Measurements from ENCODE around the gene ATAT1. TPM values are rescaled to one million over a fixed set of nuclear protein-coding genes. Genes with fewer than 3 reads are reported as not detected.
A peak's percentile ranks its signal among the peaks of the same experiment; 100 is the strongest.

Gene ATAT1
- total and polyA plus RNA-seq, 10 of the 15 experiments (the other 5 are each of a cell fraction or from before 2014, with no cell fraction given), result 1.1 to 14.2 (median 6.9) TPM

DNA sequence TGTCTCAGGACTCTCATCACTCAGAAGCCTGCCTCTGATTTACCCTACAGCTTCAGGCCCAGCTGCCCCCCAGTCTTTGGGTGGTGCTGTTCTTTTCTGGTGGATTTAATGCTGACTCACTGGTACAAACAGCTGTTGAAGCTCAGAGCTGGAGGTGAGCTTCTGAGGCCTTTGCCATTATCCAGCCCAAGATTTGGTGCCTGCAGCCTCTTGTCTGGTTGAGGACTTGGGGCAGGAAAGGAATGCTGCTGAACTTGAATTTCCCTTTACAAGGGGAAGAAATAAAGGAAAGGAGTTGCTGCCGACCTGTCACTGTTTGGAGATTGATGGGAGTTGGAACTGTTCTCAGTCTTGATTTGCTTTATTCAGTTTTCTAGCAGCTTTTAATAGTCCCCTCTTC is 35.7 kb upstream of the ATAT1 start (continued):
- TF ChIP-seq, protein P1, sequence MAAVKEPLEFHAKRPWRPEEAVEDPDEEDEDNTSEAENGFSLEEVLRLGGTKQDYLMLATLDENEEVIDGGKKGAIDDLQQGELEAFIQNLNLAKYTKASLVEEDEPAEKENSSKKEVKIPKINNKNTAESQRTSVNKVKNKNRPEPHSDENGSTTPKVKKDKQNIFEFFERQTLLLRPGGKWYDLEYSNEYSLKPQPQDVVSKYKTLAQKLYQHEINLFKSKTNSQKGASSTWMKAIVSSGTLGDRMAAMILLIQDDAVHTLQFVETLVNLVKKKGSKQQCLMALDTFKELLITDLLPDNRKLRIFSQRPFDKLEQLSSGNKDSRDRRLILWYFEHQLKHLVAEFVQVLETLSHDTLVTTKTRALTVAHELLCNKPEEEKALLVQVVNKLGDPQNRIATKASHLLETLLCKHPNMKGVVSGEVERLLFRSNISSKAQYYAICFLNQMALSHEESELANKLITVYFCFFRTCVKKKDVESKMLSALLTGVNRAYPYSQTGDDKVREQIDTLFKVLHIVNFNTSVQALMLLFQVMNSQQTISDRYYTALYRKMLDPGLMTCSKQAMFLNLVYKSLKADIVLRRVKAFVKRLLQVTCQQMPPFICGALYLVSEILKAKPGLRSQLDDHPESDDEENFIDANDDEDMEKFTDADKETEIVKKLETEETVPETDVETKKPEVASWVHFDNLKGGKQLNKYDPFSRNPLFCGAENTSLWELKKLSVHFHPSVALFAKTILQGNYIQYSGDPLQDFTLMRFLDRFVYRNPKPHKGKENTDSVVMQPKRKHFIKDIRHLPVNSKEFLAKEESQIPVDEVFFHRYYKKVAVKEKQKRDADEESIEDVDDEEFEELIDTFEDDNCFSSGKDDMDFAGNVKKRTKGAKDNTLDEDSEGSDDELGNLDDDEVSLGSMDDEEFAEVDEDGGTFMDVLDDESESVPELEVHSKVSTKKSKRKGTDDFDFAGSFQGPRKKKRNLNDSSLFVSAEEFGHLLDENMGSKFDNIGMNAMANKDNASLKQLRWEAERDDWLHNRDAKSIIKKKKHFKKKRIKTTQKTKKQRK (IDR thresholded peaks at IDR 0.05; ENCODE audit: low read depth, low read length), result no peak
- no peak for TF ChIP-seq CBFB (IDR thresholded peaks at IDR 0.05; ENCODE audit: low read depth)
- TF ChIP-seq CEBPB (IDR thresholded peaks at IDR 0.05; ENCODE audit: borderline replicate concordance in 1 of 2, low read depth in 2 of 2, low read length in 2 of 2), result no peak
- TF ChIP-seq TBL1XR1 (IDR thresholded peaks at IDR 0.05; ENCODE audit: low read depth, low read length), result no peak

DNA sequence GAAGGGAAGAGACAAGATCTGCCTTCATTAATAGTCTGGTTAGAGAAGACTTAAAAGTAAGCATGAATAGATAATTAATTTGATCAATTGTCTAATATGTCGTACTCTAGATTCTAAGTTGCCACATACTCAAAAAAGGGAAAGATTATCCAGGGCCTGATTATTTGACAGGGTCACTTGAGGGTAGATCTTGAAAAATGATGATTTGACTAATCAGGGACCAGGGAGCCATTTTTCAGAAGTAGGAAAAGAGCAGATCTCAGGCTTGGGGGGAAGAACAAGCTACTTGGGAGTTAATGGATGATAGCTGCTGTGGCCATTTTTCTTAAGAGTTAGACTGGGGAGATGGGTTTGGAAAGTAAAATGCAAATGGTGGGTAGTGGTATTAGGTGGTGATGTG is 34.4 kb upstream of the ATAT1 start:
- SMC1A ChIA-PET (ENCODE audit: uncharacterized antibody, unreplicated experiment), result interaction anchor here (0.8 to 2.4 kb wide), 6 partner anchors 17 to 80 kb away, joined by 3 to 7 read pairs (median 4); partner anchors contain the start of genes ABCF1 and DHX16
- H3K27ac ChIP-seq (ENCODE audit: control insufficient read depth, insufficient read depth), result no peak overlapping the region
- H3K9me3 ChIP-seq (replicated peaks; ENCODE audit: control insufficient read depth, insufficient read depth, low read length), result no peaks in the 10 kb centered on the region
- CTCF ChIA-PET, result interaction anchor here (1.5 to 10.3 kb wide), 4 partner anchors 8 to 130 kb away, joined by 5 to 188 read pairs (median 6); no protein-coding TSS in a partner anchor
- H3K27me3 ChIP-seq (replicated peaks in 1 of 2; ENCODE audit: control insufficient read depth in 2 of 2, insufficient read depth in 2 of 2, low read length in 1 of 2), result no peaks in the 10 kb centered on the region
- H3K9ac ChIP-seq (ENCODE audit: control insufficient read depth, insufficient read depth, low read length), result no peak overlapping the region
- H3K4me2 ChIP-seq (ENCODE audit: control insufficient read depth, insufficient read depth), result no peak overlapping the region
- 100% methylated on average over 1 of the region's 1 CpG for WGBS (ENCODE audit: insufficient coverage, insufficient replicate concordance, low lambda C conversion rate, missing lambda C conversion rate)
- no peaks in the 10 kb centered on the region; the same call in 1 of the 2 replicates for H3K4me1 ChIP-seq (ENCODE audit: control insufficient read depth, insufficient read depth, low read length)
- POLR2A ChIA-PET, result interaction anchor here (1.2 kb wide), 1 partner anchor 19 kb away, joined by 8 read pairs; no protein-coding TSS in a partner anchor
- intact Hi-C loops (cut with micrococcal nuclease; ENCODE audit: unreplicated experiment), result no loop called here
- no TSS peak for BruUV-seq (replicated peaks)
- ATAC-seq (no peak), FAIRE-seq (no peak), DNase-seq (ENCODE audit: low read depth, low spot score) (no peak)
- H3K4me3 ChIP-seq, result no peak overlapping the region
- TF ChIP-seq CHD1 (IDR thresholded peaks at IDR 0.05; ENCODE audit: low read depth, low read length) (no peak), POLR2AphosphoS5 (IDR thresholded peaks at IDR 0.05; ENCODE audit: low read length) (0 out of 2 replicates have a peak, but pooled peaks have one; percentile 13)
- no peaks in the 10 kb centered on the region for H4K20me1 ChIP-seq (ENCODE audit: control insufficient read depth, insufficient read depth)
- RAD21 ChIA-PET (ENCODE audit: unreplicated experiment), result no interaction called here
- H3K79me2 ChIP-seq (ENCODE audit: control insufficient read depth, insufficient read depth, low read length), result no peaks in the 10 kb centered on the region
- in situ Hi-C loops (cut with MboI), result no loop called here
- H3K36me3 ChIP-seq (ENCODE audit: control insufficient read depth in 2 of 2, insufficient read depth in 2 of 2, low read length in 1 of 2), result peaks cover 12 to 18% of the 10 kb centered on the region in 2 experiments
- no peak overlapping the region for H2AFZ ChIP-seq (ENCODE audit: control insufficient read depth, low read depth, low read length)

Data from GM12878 (cell line).